LNCAP (cell line): ENCODE data around the gene TRIM46.

ENCODE experiments used
- CTCF ChIP-seq: fragments of 450-650 bp; IDR thresholded peaks from 2 replicates; pipeline ENCODE4 v1.5.1; 2017; ENCODE audit warnings: mild to moderate bottlenecking

Gene TRIM46

GRCh38 chr1:155202198-155202597 is 28.5 kb downstream of the TRIM46 start:
- no peak for TF ChIP-seq CTCF

- TF ChIP-seq CTCF: no peak
Observed at GRCh38 chr1:155202731-155203515, 29.3 kb downstream of the TRIM46 start.

- TF ChIP-seq CTCF: no peak
Observed at GRCh38 chr1:155205035-155205434, 31.4 kb downstream of the TRIM46 start.

- TF ChIP-seq CTCF: no peak
Observed at GRCh38 chr1:155205969-155206593, 32.4 kb downstream of the TRIM46 start.

GRCh38 chr1:155206891-155207805 is 33.5 kb downstream of the TRIM46 start:
- TF ChIP-seq CTCF: peak; percentile 88

- no peak for TF ChIP-seq CTCF
Observed at GRCh38 chr1:155207806-155208540, 34.3 kb downstream of the TRIM46 start, which contains the start of gene THBS3. TSS of gene THBS3 (minus strand) at chr1:155207897. CDS start at chr1:155207876, 21 bp downstream.
